ENCODE data around the gene GIMAP1.
"Not testable (repeated sequence)": the region's sequence is repeated elsewhere in the genome, so short reads cannot be mapped to it uniquely, and the experiment has no call there.

DNA sequence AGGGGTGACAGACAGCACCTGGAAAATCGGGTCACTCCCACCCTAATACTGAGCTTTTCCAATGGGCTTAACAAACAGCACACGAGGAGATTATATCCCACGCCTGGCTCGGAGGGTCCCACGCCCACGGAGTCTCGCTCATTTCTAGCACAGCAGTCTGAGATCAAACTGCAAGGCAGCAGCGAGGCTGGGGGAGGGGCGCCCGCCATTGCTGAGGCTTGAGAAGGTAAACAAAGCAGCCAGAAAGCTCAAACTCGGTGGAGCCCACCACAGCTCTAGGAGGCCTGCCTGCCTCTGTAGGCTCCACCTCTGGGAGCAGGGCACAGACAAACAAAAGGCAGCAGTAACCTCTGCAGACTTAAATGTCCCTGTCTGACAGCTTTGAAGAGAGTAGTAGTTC lies 37.8 kb upstream of the GIMAP1 start:
- TF ChIP-seq, protein P1, sequence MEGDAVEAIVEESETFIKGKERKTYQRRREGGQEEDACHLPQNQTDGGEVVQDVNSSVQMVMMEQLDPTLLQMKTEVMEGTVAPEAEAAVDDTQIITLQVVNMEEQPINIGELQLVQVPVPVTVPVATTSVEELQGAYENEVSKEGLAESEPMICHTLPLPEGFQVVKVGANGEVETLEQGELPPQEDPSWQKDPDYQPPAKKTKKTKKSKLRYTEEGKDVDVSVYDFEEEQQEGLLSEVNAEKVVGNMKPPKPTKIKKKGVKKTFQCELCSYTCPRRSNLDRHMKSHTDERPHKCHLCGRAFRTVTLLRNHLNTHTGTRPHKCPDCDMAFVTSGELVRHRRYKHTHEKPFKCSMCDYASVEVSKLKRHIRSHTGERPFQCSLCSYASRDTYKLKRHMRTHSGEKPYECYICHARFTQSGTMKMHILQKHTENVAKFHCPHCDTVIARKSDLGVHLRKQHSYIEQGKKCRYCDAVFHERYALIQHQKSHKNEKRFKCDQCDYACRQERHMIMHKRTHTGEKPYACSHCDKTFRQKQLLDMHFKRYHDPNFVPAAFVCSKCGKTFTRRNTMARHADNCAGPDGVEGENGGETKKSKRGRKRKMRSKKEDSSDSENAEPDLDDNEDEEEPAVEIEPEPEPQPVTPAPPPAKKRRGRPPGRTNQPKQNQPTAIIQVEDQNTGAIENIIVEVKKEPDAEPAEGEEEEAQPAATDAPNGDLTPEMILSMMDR (IDR thresholded peaks at IDR 0.05) = not testable (repeated sequence)
- TF ChIP-seq ZFX (IDR thresholded peaks at IDR 0.05; ENCODE audit: borderline replicate concordance) = not testable (repeated sequence)
